Activated T-helper 1 cell treated with anti-CD3 and anti-CD28 coated beads, Interleukin-12 subunit alpha, Interleukin-12 subunit beta, Interleukin-2, Interleukin-4 antibody, amounts not matched to agents 30 ng/mL and 10 ng/mL and 1 ng/mL, durations not matched to agents 14 hours and 24 hours and 36 hours (primary cell): ENCODE measurements around the gene DYNLT2B. TPM values are rescaled to one million over a fixed set of nuclear protein-coding genes. Genes with fewer than 3 reads are reported as not detected.
"Not testable (repeated sequence)": the region's sequence is repeated elsewhere in the genome, so short reads cannot be mapped to it uniquely, and the experiment has no call there.

Source experiments
- DNase-seq: peaks from one replicate; pipeline ENCODE4 v3.0.0; 2021; ENCODE audit warnings: low spot score
- H3K27ac Mint-ChIP-seq: one replicate; pipeline ENCODE4 v1.8.0; 2021; ENCODE audit warnings: mild to moderate bottlenecking, mixed read lengths
- H3K27me3 Mint-ChIP-seq: one replicate; pipeline ENCODE4 v1.8.0; 2022; ENCODE audit warnings: mild to moderate bottlenecking, moderate library complexity, mixed read lengths; ENCODE audit not compliant: insufficient read depth
- H3K36me3 Mint-ChIP-seq: one replicate; pipeline ENCODE4 v1.8.0; 2021; ENCODE audit warnings: low read depth, mixed read lengths
- H3K4me1 Mint-ChIP-seq: one replicate; pipeline ENCODE4 v1.8.0; 2021; ENCODE audit warnings: low read depth, mixed read lengths
- H3K4me3 Mint-ChIP-seq: one replicate; pipeline ENCODE4 v1.8.0; 2021; ENCODE audit warnings: mild to moderate bottlenecking, moderate library complexity, mixed read lengths
- H3K9me3 Mint-ChIP-seq: one replicate; pipeline ENCODE4 v1.8.0; 2021; ENCODE audit warnings: mixed read lengths
- intact Hi-C: fragments of 100-400 bp; cut with micrococcal nuclease; formaldehyde crosslinking; loops from one replicate; pipeline ENCODE4 v1.15.1; 2024
- total RNA-seq: library from RNA; stranded (reverse); gene quantifications from 2 replicates; pipeline ENCODE4 v1.2.3, GENCODE V29; 2022

DYNLT2B gene
- total RNA-seq, 1 donor from 2014 or later: 11.6 TPM

GRCh38 chr3:196316799-196317686, 997 bp downstream of the DYNLT2B start:
- H3K4me1 Mint-ChIP-seq: not testable (repeated sequence)

GRCh38 chr3:196315821-196316220, 2.2 kb downstream of the DYNLT2B start:
- Mint-ChIP-seq H3K9me3 (no peaks in the 10 kb centered on the region), H3K4me1 (peaks cover 7% of the 10 kb centered on the region), H3K4me3 (no peak overlapping the region), H3K27ac (no peak overlapping the region), H3K27me3 (no peaks in the 10 kb centered on the region), H3K36me3 (peaks cover 7% of the 10 kb centered on the region)
- no peak for DNase-seq
- intact Hi-C loops: loop anchor here (5.0 kb wide), 2 partner anchors 206 to 251 kb away; partner anchors contain the start of genes FBXO45 and WDR53

More at GRCh38 chr3:196316799-196317686, 997 bp downstream of the DYNLT2B start:
- intact Hi-C loops: loop anchor here (5.0 kb wide), 2 partner anchors 205 to 250 kb away; partner anchors contain the start of genes FBXO45 and WDR53
- Mint-ChIP-seq H3K4me3 (peak overlapping the region; percentile 95), H3K27ac (peak overlapping the region; percentile 98)
- not testable (repeated sequence) for H3K9me3 Mint-ChIP-seq, DNase-seq, H3K27me3 Mint-ChIP-seq, H3K36me3 Mint-ChIP-seq

DNA sequence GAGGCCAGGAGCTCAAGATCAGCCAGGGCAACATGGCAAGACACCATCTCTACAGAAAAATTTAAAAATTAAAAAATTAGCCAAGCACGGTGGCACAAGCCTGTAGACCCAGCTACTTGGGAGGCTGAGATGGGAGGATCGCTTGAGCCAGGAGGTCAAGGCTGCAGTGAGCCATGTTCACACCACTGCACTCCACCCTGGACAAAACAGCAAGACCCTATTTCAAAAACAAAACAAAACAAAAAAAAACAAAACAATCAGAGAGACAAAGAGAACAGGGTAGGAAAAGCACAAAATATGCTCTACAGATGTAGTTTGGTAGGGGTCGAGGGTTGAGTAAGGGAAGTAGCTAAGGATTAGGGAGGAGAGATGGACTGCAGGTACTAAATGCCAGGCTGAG, 3.4 kb downstream of the DYNLT2B start:
- H3K36me3 Mint-ChIP-seq: peaks cover 7% of the 10 kb centered on the region
- no peaks in the 10 kb centered on the region for H3K9me3 Mint-ChIP-seq
- intact Hi-C loops: no loop called here
- peaks cover 7% of the 10 kb centered on the region for H3K4me1 Mint-ChIP-seq
- no peak overlapping the region for H3K4me3 Mint-ChIP-seq
- no peak for DNase-seq
- H3K27ac Mint-ChIP-seq: no peak overlapping the region
- no peaks in the 10 kb centered on the region for H3K27me3 Mint-ChIP-seq

GRCh38 chr3:196314086-196314485, 4.0 kb downstream of the DYNLT2B start:
- H3K9me3 Mint-ChIP-seq, intact Hi-C loops, H3K27me3 Mint-ChIP-seq, H3K27ac Mint-ChIP-seq, DNase-seq, H3K4me1 Mint-ChIP-seq, H3K36me3 Mint-ChIP-seq: not testable (repeated sequence)
- peak overlapping the region; percentile 5 for H3K4me3 Mint-ChIP-seq

- peaks cover 17% of the 10 kb centered on the region for H3K36me3 Mint-ChIP-seq
- H3K4me3 Mint-ChIP-seq, intact Hi-C loops, DNase-seq, H3K27me3 Mint-ChIP-seq, H3K9me3 Mint-ChIP-seq, H3K4me1 Mint-ChIP-seq, H3K27ac Mint-ChIP-seq: not testable (repeated sequence)
Measured at GRCh38 chr3:196302960-196303359, 15.1 kb downstream of the DYNLT2B start.

GRCh38 chr3:196302551-196302950, 15.5 kb downstream of the DYNLT2B start:
- DNase-seq, H3K27ac Mint-ChIP-seq, H3K9me3 Mint-ChIP-seq, H3K27me3 Mint-ChIP-seq, H3K4me1 Mint-ChIP-seq, intact Hi-C loops, H3K4me3 Mint-ChIP-seq: not testable (repeated sequence)
- peaks cover 17% of the 10 kb centered on the region for H3K36me3 Mint-ChIP-seq

GRCh38 chr3:196298521-196298920, 19.5 kb downstream of the DYNLT2B start:
- peaks cover 21% of the 10 kb centered on the region for H3K36me3 Mint-ChIP-seq
- no peaks in the 10 kb centered on the region for H3K9me3 Mint-ChIP-seq
- H3K27me3 Mint-ChIP-seq: no peaks in the 10 kb centered on the region
- no peak for DNase-seq
- no peak overlapping the region for H3K27ac Mint-ChIP-seq
- H3K4me1 Mint-ChIP-seq: peaks cover 6% of the 10 kb centered on the region
- no peak overlapping the region for H3K4me3 Mint-ChIP-seq
- intact Hi-C loops: no loop called here

DNA sequence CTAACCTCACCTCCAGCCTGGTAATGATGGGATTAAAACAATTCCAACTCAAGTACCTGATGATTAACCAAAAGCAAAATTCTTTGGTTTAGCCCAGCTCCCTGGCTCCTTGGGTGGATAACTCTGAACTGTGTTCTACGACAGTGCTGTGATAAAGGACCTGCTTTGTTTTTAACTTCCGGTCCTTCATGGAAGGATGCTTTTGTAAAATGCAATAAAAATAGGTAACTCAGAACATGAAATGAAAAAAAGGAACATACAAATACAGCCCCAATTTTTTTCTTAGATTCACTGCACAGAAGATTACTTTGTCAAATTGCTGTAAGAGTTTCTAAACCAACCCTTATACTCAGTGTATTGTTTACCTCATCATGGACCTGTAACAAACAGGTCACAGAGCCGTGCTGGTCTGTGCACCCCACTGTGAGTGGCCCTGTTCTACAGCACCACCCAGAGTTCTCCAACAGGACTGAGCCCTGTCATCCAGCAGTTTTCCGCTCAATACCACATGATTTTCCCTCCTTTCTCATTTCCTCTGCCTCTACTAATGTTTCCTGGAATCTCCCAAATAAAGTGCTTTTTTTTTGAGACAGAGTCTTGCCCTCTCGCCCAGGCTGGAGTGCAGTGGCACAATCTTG, 25.6 kb downstream of the DYNLT2B start:
- intact Hi-C loops: no loop called here
- DNase-seq: no peak
- Mint-ChIP-seq H3K27me3 (no peaks in the 10 kb centered on the region), H3K9me3 (no peaks in the 10 kb centered on the region), H3K36me3 (peaks cover 7% of the 10 kb centered on the region), H3K27ac (no peak overlapping the region), H3K4me1 (peaks cover 8% of the 10 kb centered on the region), H3K4me3 (no peak overlapping the region)

DNA sequence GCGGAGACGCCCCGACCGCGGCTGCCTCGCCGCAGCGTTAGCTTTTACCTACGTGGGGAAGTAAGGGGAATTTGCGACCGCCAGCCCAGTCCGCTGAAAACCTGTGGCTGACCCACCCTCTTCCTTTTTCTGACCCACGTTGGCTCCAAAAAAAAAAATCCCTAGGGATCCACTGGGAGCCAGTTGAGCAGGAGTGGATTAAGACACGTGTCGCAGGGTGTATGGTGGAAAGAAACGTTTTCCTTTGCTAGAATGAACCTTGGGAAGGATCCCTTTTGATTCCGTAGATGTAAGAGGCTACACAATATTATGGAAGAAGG, 29.9 kb downstream of the DYNLT2B start:
- no peaks in the 10 kb centered on the region for H3K9me3 Mint-ChIP-seq
- H3K4me3 Mint-ChIP-seq: peak overlapping the region; percentile 99
- H3K27ac Mint-ChIP-seq: peak overlapping the region; percentile 42
- intact Hi-C loops: no loop called here
- no peaks in the 10 kb centered on the region for H3K27me3 Mint-ChIP-seq
- peaks cover 17% of the 10 kb centered on the region for H3K36me3 Mint-ChIP-seq
- DNase-seq: no peak
- peaks cover 44% of the 10 kb centered on the region for H3K4me1 Mint-ChIP-seq

DNA sequence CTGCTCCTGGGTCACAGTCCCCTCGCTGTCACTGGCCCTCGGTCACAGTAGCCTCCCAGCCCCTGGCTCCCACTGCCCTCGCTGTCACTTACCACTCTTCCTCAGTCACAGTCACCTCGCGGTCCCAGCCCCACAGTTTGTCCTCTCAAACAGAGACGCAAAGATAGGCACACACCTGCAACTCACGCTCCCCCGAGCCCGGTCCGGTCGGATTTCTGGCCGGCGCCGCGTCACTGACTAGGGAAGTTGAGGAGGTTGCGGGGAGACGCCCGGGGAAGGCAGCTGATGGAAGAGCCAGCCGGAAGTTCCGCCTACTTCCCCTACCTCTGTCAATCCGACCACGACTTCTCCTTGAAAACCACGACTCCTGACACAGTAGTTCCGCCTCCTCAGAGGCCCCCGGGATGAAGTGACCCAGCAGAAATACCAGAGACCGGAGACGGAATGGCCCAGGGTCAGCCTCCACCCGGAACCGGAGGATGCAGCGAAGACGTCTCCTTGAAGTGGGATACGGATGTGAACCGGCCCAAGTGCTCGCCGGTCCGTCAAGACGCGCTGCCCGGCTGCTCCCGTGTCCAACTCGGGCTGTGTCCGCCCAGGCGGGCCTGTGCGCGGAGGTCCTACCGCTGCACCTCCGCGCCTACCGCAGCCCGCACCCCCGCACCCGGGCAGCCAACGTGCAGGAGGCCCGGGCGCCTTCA, 30.4 kb downstream of the DYNLT2B start, which contains the start of gene PCYT1A:
PCYT1A (minus strand) TSS at position 287 of the 701 bp plus-strand sequence. CDS start 17,195 bp downstream, outside the sequence.
- Mint-ChIP-seq H3K36me3 (peaks cover 17% of the 10 kb centered on the region), H3K4me3 (peak within 1 kb of the TSS; percentile 99), H3K9me3 (no peaks in the 10 kb centered on the region), H3K27ac (peak within 1 kb of the TSS; percentile 95), H3K4me1 (peaks cover 44% of the 10 kb centered on the region), H3K27me3 (no peaks in the 10 kb centered on the region)
- intact Hi-C loops: loop anchor here (1.0 kb wide), 8 partner anchors 8 to 281 kb away; partner anchors contain the start of genes DYNLT2B, FBXO45, RNF168 and UBXN7
- peak; percentile 72 for DNase-seq

DNA sequence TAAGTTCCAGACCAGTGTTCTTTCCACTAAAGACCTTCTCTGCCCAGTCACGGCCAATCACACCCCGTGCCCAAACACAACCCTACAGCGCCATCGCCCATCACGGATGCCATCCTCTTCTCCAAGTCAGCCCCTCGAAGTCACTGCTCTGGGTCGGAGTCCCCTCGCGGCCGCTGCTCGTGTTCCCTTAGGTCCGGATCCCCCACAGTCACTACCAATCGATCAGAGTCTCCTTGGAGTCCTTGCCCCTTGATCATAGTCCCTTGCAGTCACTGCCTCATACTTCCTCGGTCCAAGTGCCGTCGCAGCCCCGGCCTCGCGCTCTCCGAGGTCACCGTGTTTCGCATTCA, 31.0 kb downstream of the DYNLT2B start:
- intact Hi-C loops: loop anchor here (1.0 kb wide), 8 partner anchors 8 to 281 kb away; partner anchors contain the start of genes DYNLT2B, FBXO45, RNF168 and UBXN7
- no peak for DNase-seq
- Mint-ChIP-seq H3K4me1 (peaks cover 48% of the 10 kb centered on the region), H3K4me3 (peak overlapping the region; percentile 99), H3K9me3 (no peaks in the 10 kb centered on the region), H3K27me3 (no peaks in the 10 kb centered on the region), H3K27ac (peak overlapping the region; percentile 95), H3K36me3 (peaks cover 17% of the 10 kb centered on the region)

- DNase-seq: no peak
- intact Hi-C loops: no loop called here
- peak overlapping the region; percentile 11 for H3K4me3 Mint-ChIP-seq
Measured at GRCh38 chr3:196284396-196284795, 33.6 kb downstream of the DYNLT2B start.

More at GRCh38 chr3:196284396-196284795, 33.6 kb downstream of the DYNLT2B start:
- no peak overlapping the region for H3K27ac Mint-ChIP-seq
- H3K4me1 Mint-ChIP-seq: peaks cover 74% of the 10 kb centered on the region
- H3K36me3 Mint-ChIP-seq: peaks cover 17% of the 10 kb centered on the region
- no peaks in the 10 kb centered on the region for H3K9me3 Mint-ChIP-seq
- no peaks in the 10 kb centered on the region for H3K27me3 Mint-ChIP-seq
